Osteocyte (in vitro differentiated cells): ENCODE data around the gene PCSK6. TPM values are rescaled to one million over a fixed set of nuclear protein-coding genes. Genes with fewer than 3 reads are reported as not detected.

Experiments used
- DNase-seq: peaks from one replicate; pipeline ENCODE4 v3.0.0; 2021; ENCODE audit warnings: mixed read lengths; ENCODE audit not compliant: unreplicated experiment; ENCODE audit errors: extremely low spot score
- H3K27ac Mint-ChIP-seq: one replicate; pipeline ENCODE4 v1.8.0; 2021; ENCODE audit warnings: mild to moderate bottlenecking, mixed read lengths; ENCODE audit not compliant: unreplicated experiment
- H3K27me3 Mint-ChIP-seq: one replicate; pipeline ENCODE4 v1.8.0; 2021; ENCODE audit warnings: mixed read lengths; ENCODE audit not compliant: unreplicated experiment
- H3K36me3 Mint-ChIP-seq: one replicate; pipeline ENCODE4 v1.8.0; 2021; ENCODE audit warnings: mixed read lengths; ENCODE audit not compliant: unreplicated experiment
- H3K4me1 Mint-ChIP-seq: one replicate; pipeline ENCODE4 v1.8.0; 2021; ENCODE audit warnings: mixed read lengths; ENCODE audit not compliant: unreplicated experiment
- H3K4me3 Mint-ChIP-seq: one replicate; pipeline ENCODE4 v1.8.0; 2021; ENCODE audit warnings: mild to moderate bottlenecking, moderate library complexity, mixed read lengths; ENCODE audit not compliant: unreplicated experiment
- H3K9me3 Mint-ChIP-seq: one replicate; pipeline ENCODE4 v1.8.0; 2021; ENCODE audit warnings: mixed read lengths; ENCODE audit not compliant: unreplicated experiment
- total RNA-seq: library from RNA; stranded (reverse); gene quantifications from 2 replicates; pipeline ENCODE4 v1.2.1, GENCODE V29; 2021
- TF ChIP-seq, protein P1 (sequence below): fragments of 200-600 bp; sonication (generic); IDR thresholded peaks from 2 replicates; pipeline ENCODE4 v1.5.0; 2021; ENCODE audit warnings: antibody characterized with exemption, mild to moderate bottlenecking, moderate library complexity

The PCSK6 gene
- total RNA-seq, 1 donor from 2014 or later: 0.43 TPM

DNA sequence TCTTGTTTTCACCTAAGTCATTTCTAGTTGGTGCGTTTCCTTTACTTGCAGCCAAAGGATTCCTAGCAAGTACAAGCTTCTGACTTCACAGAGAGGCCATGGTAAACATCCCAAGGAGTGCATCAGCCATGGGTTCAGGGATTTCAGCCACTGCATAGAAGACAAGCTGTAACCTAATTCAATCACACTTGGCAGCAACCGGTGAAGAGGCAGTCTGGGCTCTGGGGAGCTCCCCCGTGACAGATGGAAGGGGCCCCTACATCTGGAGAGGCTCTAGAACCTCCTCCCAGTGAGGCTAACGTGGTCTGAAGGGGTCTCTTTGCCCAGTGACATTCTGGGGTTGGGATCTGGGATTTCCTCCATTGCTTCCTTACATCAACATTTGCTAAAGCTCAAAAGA is 186.1 kb downstream of the PCSK6 start:
- Mint-ChIP-seq H3K4me3 (no peak overlapping the region), H3K36me3 (no peaks in the 10 kb centered on the region), H3K27me3 (no peaks in the 10 kb centered on the region), H3K4me1 (no peaks in the 10 kb centered on the region), H3K9me3 (no peaks in the 10 kb centered on the region), H3K27ac (no peak overlapping the region)
- DNase-seq: no peak
- TF ChIP-seq, protein P1, sequence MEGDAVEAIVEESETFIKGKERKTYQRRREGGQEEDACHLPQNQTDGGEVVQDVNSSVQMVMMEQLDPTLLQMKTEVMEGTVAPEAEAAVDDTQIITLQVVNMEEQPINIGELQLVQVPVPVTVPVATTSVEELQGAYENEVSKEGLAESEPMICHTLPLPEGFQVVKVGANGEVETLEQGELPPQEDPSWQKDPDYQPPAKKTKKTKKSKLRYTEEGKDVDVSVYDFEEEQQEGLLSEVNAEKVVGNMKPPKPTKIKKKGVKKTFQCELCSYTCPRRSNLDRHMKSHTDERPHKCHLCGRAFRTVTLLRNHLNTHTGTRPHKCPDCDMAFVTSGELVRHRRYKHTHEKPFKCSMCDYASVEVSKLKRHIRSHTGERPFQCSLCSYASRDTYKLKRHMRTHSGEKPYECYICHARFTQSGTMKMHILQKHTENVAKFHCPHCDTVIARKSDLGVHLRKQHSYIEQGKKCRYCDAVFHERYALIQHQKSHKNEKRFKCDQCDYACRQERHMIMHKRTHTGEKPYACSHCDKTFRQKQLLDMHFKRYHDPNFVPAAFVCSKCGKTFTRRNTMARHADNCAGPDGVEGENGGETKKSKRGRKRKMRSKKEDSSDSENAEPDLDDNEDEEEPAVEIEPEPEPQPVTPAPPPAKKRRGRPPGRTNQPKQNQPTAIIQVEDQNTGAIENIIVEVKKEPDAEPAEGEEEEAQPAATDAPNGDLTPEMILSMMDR: no peak

DNA sequence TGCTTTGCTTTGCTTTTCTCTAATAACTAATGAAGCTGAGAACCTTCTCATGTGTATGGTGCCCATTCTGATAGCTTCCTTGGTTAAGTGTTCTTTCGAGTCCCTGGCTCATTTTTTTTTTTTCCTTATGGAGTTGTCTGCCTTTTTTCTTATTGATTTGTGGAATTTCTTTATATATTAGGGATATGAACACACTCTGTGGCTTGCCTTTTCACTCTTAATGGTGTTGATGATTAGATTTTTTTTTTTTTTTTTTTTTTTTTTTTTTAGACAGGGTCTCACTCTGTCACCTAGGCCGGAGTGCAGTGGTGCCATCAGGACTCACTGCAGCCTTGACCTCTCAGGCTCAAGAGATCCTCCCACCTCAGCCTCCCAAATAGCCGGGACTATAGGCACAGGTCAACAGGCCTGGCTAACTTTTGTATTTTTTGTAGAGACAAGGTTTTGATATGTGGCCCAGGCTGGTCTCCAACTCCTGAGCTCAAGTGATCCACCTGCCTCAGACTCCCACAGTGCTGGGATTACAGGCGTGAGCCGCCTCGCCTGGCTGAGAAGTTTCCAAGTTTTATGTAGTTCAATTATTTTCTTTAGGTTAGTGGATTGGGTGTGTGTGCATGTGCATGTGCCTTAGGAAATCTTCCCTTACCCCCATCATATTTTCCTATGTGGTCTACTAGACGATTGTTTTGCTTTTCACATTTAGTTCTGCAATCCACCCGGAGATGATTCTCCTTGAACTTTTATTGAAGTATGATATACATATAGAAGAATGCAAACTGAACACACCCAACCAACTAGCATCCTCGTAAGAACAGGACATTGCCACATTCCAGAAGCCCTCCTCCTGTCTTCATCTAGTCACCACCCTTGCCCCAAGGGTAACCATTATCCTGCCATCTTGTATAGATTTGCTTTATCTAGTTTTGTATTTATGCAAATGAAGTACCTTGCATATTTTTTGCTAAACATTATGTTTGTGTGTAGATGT is 192.8 kb downstream of the PCSK6 start:
- no peak for DNase-seq
- peaks cover 49% of the 10 kb centered on the region for H3K4me1 Mint-ChIP-seq
- no peaks in the 10 kb centered on the region for H3K27me3 Mint-ChIP-seq
- H3K36me3 Mint-ChIP-seq: no peaks in the 10 kb centered on the region
- peak overlapping the region; percentile 94 for H3K27ac Mint-ChIP-seq
- TF ChIP-seq, protein P1: no peak
- no peaks in the 10 kb centered on the region for H3K9me3 Mint-ChIP-seq
- peak overlapping the region; percentile 92 for H3K4me3 Mint-ChIP-seq

DNA sequence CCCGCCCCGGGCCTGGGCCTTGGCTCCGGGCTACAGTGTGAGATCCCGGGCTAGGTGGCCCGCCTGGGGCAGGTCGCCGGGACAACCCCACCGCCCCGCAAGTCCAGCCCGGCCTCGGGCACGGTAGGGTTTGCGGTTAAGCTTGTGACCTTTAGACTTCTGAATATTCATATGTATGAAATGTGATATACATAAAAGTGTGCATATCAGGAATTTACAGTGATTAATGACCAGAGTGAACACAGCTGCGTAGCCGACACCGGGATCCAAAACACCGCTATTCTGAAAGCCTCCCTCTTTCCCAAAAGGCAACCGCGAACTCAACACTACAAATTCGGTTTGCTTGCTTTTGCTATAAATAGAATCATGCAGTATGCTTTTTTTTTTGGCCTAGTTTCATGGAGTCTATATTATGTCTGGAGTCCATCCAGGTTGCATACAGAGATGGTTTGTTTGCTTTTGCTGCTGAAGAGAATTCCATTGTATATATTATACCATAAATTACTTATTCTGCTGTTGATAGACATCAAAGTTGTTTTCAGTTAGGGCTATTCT is 193.8 kb downstream of the PCSK6 start:
- H3K27me3 Mint-ChIP-seq: no peaks in the 10 kb centered on the region
- peak overlapping the region; percentile 92 for H3K4me3 Mint-ChIP-seq
- H3K27ac Mint-ChIP-seq: peak overlapping the region; percentile 94

DNA sequence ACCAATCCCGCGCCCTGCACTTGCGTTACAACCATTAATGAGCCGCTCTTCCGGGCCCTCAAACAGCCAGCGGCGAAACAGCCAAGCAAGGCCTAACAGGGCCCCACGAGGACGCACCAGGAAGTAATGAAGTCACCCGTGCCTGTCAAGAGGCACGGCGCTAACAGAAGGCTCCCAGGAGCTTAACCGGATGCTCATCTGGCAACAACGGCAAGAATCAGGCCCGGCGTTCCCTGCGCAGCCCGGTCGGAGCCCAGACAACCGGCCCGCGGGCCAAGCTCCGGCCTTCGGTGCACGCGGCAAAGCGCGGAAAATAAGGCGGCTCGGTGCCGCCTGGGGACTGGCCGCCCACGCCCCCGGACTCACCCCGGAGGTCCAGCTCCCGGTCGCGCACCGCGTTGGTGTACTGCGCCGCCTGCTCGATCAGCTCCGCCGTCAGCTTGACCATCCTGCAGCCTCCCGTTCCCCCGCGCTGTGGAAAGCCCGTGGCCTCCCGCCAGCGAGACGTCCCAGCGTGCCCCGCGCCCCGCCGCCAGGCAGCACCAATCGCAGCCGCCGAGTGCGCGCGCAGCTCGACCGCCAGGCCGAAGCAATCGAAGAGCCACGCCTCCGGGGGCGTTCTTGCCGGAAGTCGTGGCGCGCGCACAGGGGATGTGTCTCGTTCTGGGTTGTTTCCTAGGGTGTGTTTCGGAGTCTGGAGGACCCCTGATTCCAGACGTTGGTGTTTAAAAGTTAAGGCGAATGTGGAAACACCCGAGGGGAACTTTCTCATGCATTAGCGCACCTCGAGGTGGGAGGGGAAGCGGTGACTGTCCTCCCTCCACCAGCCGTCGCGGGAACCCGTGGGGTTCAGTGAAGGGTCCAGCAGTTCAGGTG is 194.5 kb downstream of the PCSK6 start, which contains the start of gene SNRPA1:
Gene SNRPA1 (minus strand): TSS at position 518 of the 876 bp plus-strand sequence. CDS start 70 bp downstream, at position 448.
- H3K27ac Mint-ChIP-seq: peak within 1 kb of the TSS; percentile 94
- peak within 1 kb of the TSS; percentile 92 for H3K4me3 Mint-ChIP-seq
- peak; percentile 99 for DNase-seq
- H3K9me3 Mint-ChIP-seq: no peaks in the 10 kb centered on the region
- H3K4me1 Mint-ChIP-seq: peaks cover 51% of the 10 kb centered on the region
- peaks cover under 1% of the 10 kb centered on the region for H3K36me3 Mint-ChIP-seq
- TF ChIP-seq, protein P1: no peak
- no peaks in the 10 kb centered on the region for H3K27me3 Mint-ChIP-seq

More for the DNA sequence above, 193.8 kb downstream of the PCSK6 start:
- DNase-seq: no peak
- Mint-ChIP-seq H3K9me3 (no peaks in the 10 kb centered on the region), H3K4me1 (peaks cover 51% of the 10 kb centered on the region), H3K36me3 (no peaks in the 10 kb centered on the region)
- TF ChIP-seq, protein P1: no peak
